Stimulated activated CD8-positive, alpha-beta memory T cell treated with anti-CD3 and anti-CD28 coated beads, Interleukin-15, amount 100 ng/mL, for 24 hours (primary cell): ENCODE measurements around the gene TMEM235.

Experiments
- DNase-seq: peaks from one replicate; pipeline ENCODE4 v3.0.0-alpha.2; 2020; ENCODE audit warnings: low read depth

TMEM235 gene

GRCh38 chr17:78255029-78255656, 23.7 kb downstream of the TMEM235 start:
- DNase-seq = no peak

GRCh38 chr17:78255953-78256706, 24.7 kb downstream of the TMEM235 start:
- DNase-seq = no peak

GRCh38 chr17:78256707-78257591, 25.5 kb downstream of the TMEM235 start:
- DNase-seq = no peak

GRCh38 chr17:78257810-78258322, 26.4 kb downstream of the TMEM235 start:
- no peak for DNase-seq

GRCh38 chr17:78258323-78259191, 27.1 kb downstream of the TMEM235 start:
- no peak for DNase-seq

GRCh38 chr17:78259192-78259554, 27.7 kb downstream of the TMEM235 start:
- no peak for DNase-seq

GRCh38 chr17:78263063-78263735, 31.8 kb downstream of the TMEM235 start:
- DNase-seq = no peak

GRCh38 chr17:78263736-78264340, 32.4 kb downstream of the TMEM235 start:
- no peak for DNase-seq

GRCh38 chr17:78264590-78264989, 33.2 kb downstream of the TMEM235 start:
- no peak for DNase-seq

- no peak for DNase-seq
These were observed 33.7 kb downstream of the TMEM235 start for GRCh38 chr17:78265121-78265520.

GRCh38 chr17:78266231-78266631, 34.8 kb downstream of the TMEM235 start:
- no peak for DNase-seq

GRCh38 chr17:78266771-78267170, 35.3 kb downstream of the TMEM235 start:
- DNase-seq = no peak

GRCh38 chr17:78267253-78268073, 36.0 kb downstream of the TMEM235 start:
- no peak for DNase-seq

GRCh38 chr17:78268191-78268874, 36.9 kb downstream of the TMEM235 start:
- DNase-seq = no peak

GRCh38 chr17:78268951-78269905, 37.8 kb downstream of the TMEM235 start:
- DNase-seq = no peak

GRCh38 chr17:78269955-78270381, 38.5 kb downstream of the TMEM235 start:
- DNase-seq = no peak

GRCh38 chr17:78271419-78272170, 40.2 kb downstream of the TMEM235 start:
- no peak for DNase-seq
